GM13977 (cell line): ENCODE data around the gene MAML3.

Experiments
- DNase-seq: peaks from one replicate; pipeline ENCODE4 v3.0.0; 2012; ENCODE audit warnings: low spot score
- CTCF ChIP-seq: IDR thresholded peaks from 2 replicates; pipeline ENCODE4 v1.5.1; 2012; ENCODE audit warnings: mild to moderate bottlenecking, control low read depth; ENCODE audit not compliant: insufficient read depth; ENCODE audit errors: extremely low read depth, missing control alignments
- in situ Hi-C: fragments of 300-500 bp; cut with MboI; formaldehyde crosslinking; loops from one replicate; pipeline ENCODE4 v1.12.0; 2022; ENCODE audit warnings: low sequenced_read_pairs, low pct_unique_long_range_greater_than_20kb, mixed read lengths, inconsistent platforms; ENCODE audit not compliant: unreplicated experiment

The MAML3 gene

GRCh38 chr4:139839403-139840031 lies 314.5 kb downstream of the MAML3 start:
- in situ Hi-C loops, result no loop called here
- no peak for DNase-seq
- TF ChIP-seq CTCF, result no peak

GRCh38 chr4:139838811-139839210 lies 315.2 kb downstream of the MAML3 start:
- in situ Hi-C loops, result no loop called here
- TF ChIP-seq CTCF, result no peak
- no peak for DNase-seq

GRCh38 chr4:139834981-139835391 lies 319.0 kb downstream of the MAML3 start:
- DNase-seq, result no peak
- TF ChIP-seq CTCF, result no peak
- in situ Hi-C loops, result no loop called here

GRCh38 chr4:139834226-139834662 lies 319.7 kb downstream of the MAML3 start:
- no peak for DNase-seq

GRCh38 chr4:139833151-139833910 lies 320.7 kb downstream of the MAML3 start:
- DNase-seq, result no peak
- no peak for TF ChIP-seq CTCF
- in situ Hi-C loops, result no loop called here

More at GRCh38 chr4:139834226-139834662, 319.7 kb downstream of the MAML3 start:
- TF ChIP-seq CTCF, result no peak
- in situ Hi-C loops, result no loop called here

- TF ChIP-seq CTCF, result no peak
- no peak for DNase-seq
- in situ Hi-C loops, result no loop called here
Observed at GRCh38 chr4:139828966-139829664, 324.9 kb downstream of the MAML3 start.
